Measurements from ENCODE around the gene ATRIP.

ATRIP gene

DNA sequence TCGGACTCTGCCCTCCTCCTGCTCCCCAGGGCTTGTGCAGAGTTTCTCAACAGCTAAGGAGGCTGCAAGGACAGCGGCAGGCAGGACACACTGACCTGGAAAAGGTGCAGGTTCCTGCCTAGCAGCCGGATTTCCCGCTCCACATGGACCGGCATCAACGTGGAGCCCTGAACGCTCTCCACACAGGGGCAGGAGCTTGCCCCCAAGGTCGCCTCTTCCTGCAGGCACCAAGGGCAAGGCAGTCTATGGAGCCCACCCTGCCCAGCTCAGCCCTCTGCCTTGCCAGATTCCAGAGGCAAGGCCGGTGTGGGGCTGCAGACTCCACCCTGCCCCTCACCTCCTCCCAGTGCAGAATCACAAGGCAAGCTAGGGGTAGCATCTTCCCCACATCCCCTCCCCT is 27.4 kb upstream of the ATRIP start:
- TF ChIP-seq, protein P1, sequence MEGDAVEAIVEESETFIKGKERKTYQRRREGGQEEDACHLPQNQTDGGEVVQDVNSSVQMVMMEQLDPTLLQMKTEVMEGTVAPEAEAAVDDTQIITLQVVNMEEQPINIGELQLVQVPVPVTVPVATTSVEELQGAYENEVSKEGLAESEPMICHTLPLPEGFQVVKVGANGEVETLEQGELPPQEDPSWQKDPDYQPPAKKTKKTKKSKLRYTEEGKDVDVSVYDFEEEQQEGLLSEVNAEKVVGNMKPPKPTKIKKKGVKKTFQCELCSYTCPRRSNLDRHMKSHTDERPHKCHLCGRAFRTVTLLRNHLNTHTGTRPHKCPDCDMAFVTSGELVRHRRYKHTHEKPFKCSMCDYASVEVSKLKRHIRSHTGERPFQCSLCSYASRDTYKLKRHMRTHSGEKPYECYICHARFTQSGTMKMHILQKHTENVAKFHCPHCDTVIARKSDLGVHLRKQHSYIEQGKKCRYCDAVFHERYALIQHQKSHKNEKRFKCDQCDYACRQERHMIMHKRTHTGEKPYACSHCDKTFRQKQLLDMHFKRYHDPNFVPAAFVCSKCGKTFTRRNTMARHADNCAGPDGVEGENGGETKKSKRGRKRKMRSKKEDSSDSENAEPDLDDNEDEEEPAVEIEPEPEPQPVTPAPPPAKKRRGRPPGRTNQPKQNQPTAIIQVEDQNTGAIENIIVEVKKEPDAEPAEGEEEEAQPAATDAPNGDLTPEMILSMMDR (IDR thresholded peaks at IDR 0.05; ENCODE audit: insufficient read depth, low read depth, low read length, missing control alignments): no peak
- no peak for DNase-seq (ENCODE audit: low read depth)
- H3K4me3 ChIP-seq (ENCODE audit: low read depth, low read length): no peak overlapping the region

DNA sequence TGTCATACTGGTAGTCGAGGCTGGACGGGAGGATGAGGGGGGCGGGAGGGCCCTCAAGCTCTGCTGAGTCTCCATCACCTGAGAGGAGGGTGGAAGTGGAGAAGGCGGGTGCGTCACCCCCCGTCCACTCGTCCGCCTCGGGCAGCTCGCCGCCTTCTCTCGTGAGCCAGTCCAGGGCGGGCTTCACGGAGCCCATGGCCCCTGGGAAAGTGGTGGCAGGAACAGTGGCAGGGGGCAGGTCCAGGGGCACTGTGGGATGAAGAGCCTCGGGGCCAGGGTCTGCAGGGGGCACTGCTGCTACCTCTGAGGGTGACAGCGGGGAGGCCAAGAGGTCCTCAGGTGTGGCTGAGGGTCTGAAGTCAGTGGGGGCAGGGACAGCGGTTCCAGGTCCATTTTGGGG is 26.9 kb upstream of the ATRIP start:
- no peak overlapping the region for H3K4me3 ChIP-seq (ENCODE audit: low read depth, low read length)
- TF ChIP-seq, protein P1 (IDR thresholded peaks at IDR 0.05; ENCODE audit: insufficient read depth, low read depth, low read length, missing control alignments): no peak
- no peak for DNase-seq (ENCODE audit: low read depth)

DNA sequence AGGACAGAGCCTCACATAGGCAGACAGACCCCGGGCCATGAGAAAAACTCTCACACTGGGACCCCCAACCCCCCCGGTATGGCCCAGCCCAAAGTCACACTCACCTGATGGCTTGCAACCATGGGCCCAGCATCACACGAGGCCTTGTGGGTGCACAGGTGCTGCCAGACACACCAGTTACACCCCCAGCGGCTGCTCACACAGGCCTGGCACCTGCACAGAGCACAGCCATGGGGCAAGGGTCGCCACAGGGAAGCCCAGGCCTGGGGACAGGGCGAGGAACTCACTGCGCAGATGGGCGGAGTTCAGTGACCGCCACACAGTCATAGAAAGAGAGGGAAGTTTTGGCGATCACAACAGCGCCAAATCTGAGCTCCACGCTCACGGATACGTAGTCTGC is 26.0 kb upstream of the ATRIP start:
- TF ChIP-seq, protein P1 (IDR thresholded peaks at IDR 0.05; ENCODE audit: insufficient read depth, low read depth, low read length, missing control alignments): no peak
- no peak for DNase-seq (ENCODE audit: low read depth)
- no peak overlapping the region for H3K4me3 ChIP-seq (ENCODE audit: low read depth, low read length)

DNA sequence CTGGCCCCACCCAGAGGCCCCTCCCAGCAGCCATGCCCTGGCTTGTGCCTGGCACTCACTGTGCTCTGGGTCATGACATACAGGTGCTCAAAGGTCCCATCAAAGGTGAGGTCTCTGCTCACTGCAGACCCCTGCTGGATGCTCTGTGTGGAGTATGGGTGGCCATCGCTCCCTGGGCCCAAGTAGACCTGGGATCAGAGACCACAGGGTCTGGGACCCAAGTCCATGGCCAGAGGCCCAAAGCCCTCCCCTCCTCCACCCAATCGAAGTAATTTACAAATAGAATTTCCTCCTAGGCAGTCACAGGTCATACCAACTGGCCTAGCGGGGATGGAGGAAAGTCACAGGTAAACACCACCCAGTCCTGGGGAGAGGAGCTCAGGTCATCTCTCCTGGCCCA is 24.3 kb upstream of the ATRIP start:
- no peak for DNase-seq (ENCODE audit: low read depth)
- no peak overlapping the region for H3K4me3 ChIP-seq (ENCODE audit: low read depth, low read length)
- TF ChIP-seq, protein P1 (IDR thresholded peaks at IDR 0.05; ENCODE audit: insufficient read depth, low read depth, low read length, missing control alignments): peak; percentile 20

DNA sequence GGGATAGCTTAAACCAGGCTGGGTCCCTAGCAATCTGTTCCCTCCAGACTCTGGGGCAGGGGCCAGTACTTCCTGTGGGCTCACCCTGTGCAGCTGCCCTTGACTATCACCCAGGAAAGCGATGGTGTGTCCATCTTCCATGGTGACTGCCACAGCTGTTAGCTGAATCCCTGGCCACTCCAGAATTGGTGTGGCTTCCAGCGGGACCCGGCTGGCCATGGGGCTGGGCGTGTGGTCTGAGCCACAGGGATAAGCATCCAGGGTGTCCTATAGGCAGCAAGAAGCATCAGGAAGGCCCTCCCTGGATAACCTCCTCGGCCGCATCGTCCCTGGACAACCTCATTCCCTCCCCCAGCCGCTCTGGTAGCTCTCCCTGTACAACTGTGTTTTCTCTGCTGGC is 23.9 kb upstream of the ATRIP start:
- H3K4me3 ChIP-seq (ENCODE audit: low read depth, low read length): no peak overlapping the region
- TF ChIP-seq, protein P1 (IDR thresholded peaks at IDR 0.05; ENCODE audit: insufficient read depth, low read depth, low read length, missing control alignments): no peak
- no peak for DNase-seq (ENCODE audit: low read depth)

DNA sequence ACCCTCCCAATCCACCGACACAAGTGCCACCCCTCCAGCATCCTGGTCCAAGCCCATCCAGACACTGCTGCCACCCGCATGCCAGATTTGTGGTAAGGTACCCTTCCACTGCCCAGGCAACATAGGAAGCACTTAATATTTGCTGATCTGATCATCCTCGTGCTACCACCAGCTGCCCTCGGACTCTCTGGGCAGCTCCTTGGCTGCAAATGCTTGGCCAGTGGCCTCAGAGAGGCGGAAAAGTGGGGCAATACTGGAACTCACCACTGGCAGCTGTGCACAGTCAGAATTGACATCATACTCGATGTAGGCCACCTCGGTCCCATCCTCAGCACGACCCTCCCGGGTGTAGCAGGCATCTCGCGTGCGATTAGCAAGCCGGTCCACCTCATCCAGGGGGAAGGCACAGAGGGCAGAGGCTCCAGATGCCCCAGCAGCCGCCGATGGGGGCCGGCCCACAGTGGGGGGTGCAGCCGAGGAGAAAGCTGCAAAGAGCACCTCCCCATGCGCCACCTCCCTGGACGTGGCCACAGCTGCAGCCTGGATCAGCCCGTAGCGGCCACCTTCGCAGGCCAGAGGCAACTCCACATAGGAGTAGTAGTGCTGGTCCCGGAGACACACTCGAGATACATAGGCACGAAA is 23.2 kb upstream of the ATRIP start:
- no peak for DNase-seq (ENCODE audit: low read depth)
- H3K4me3 ChIP-seq (ENCODE audit: low read depth, low read length): no peak overlapping the region
- TF ChIP-seq, protein P1 (IDR thresholded peaks at IDR 0.05; ENCODE audit: insufficient read depth, low read depth, low read length, missing control alignments): no peak
